ENCODE data around the gene NALCN.

GRCh38 chr13:101292711-101293110, 123.6 kb downstream of the NALCN start:
- TF ChIP-seq CTCF (IDR thresholded peaks at IDR 0.05; ENCODE audit: low read depth, low read length) (no peak), EZH2phosphoT487 (IDR thresholded peaks at IDR 0.05; ENCODE audit: low read depth) (no peak)

Data from OCI-LY3 (cell line).